Vagina (tissue), 2 donors: ENCODE results near the gene NFASC.

ENCODE experiments used
- CTCF ChIP-seq, 3 experiments: fragments of 450-650 bp in 2 of 3; fragments of 200-600 bp in 1 of 3; sonication (generic) in 1 of 3; IDR thresholded peaks; one replicate each; pipeline ENCODE4 v1.5.1; 2017 to 2019; ENCODE audit warnings: antibody characterized with exemption in 3 of 3, mild to moderate bottlenecking in 2 of 3, moderate library complexity in 2 of 3
- POLR2A ChIP-seq, 2 donors: fragments of 450-650 bp; IDR thresholded peaks; one replicate each; pipeline ENCODE4 v1.6.1; 2017; ENCODE audit warnings: antibody characterized with exemption in 2 of 2, mild to moderate bottlenecking in 2 of 2, moderate library complexity in 2 of 2

- TF ChIP-seq POLR2A (IDR thresholded peaks at IDR 0.05), result no peak
- TF ChIP-seq CTCF (IDR thresholded peaks at IDR 0.05), result no peak
Measured at GRCh38 chr1:204842892-204843291, 27.8 kb upstream of the NFASC start.
